LNCaP clone FGC (cell line): ENCODE measurements around the gene RACGAP1.

Experiments used
- DNase-seq: peaks from one replicate; pipeline ENCODE4 v3.0.0-alpha.2; 2011; ENCODE audit warnings: low read depth
- H3K4me3 ChIP-seq: 2 replicates; pipeline ENCODE4 v1.5.1; 2011; ENCODE audit warnings: mild to moderate bottlenecking, low read depth, low read length, control low read depth
- CTCF ChIP-seq: IDR thresholded peaks from 2 replicates; pipeline ENCODE4 v1.5.1; 2012; ENCODE audit warnings: mild to moderate bottlenecking; ENCODE audit not compliant: control insufficient read depth, insufficient read depth; ENCODE audit errors: extremely low read depth

The RACGAP1 gene

GRCh38 chr12:50059440-50060119, 34.3 kb upstream of the RACGAP1 start:
- DNase-seq = no peak
- H3K4me3 ChIP-seq = no peak overlapping the region
- no peak for TF ChIP-seq CTCF

GRCh38 chr12:50058743-50059312, 33.5 kb upstream of the RACGAP1 start:
- no peak overlapping the region for H3K4me3 ChIP-seq
- no peak for DNase-seq
- TF ChIP-seq CTCF = no peak

GRCh38 chr12:50057896-50058670, 32.8 kb upstream of the RACGAP1 start:
- no peak for TF ChIP-seq CTCF
- H3K4me3 ChIP-seq = peak overlapping the region; percentile 69
- no peak for DNase-seq

GRCh38 chr12:50057000-50057841, 31.9 kb upstream of the RACGAP1 start, which contains the start of gene ASIC1:
Gene ASIC1, plus strand, starts transcription at chr12:50057596. Its CDS starts 1,171 bp downstream, at chr12:50058767.
- H3K4me3 ChIP-seq = peak within 1 kb of the TSS; percentile 69
- no peak for DNase-seq
- TF ChIP-seq CTCF = no peak

- TF ChIP-seq CTCF = no peak
- H3K4me3 ChIP-seq = peak overlapping the region; percentile 69
- no peak for DNase-seq
Measured at GRCh38 chr12:50056639-50056976, 31.3 kb upstream of the RACGAP1 start.

GRCh38 chr12:50055831-50056638, 30.7 kb upstream of the RACGAP1 start:
- H3K4me3 ChIP-seq = no peak overlapping the region
- peak; percentile 76 for TF ChIP-seq CTCF
- DNase-seq = no peak
